Neural cell (in vitro differentiated cells): ENCODE measurements around the gene ITGA3.

Experiments
- EZH2 ChIP-seq: fragments of 200-600, 300-800 bp; shearing (Covaris generic), sonication (generic); IDR thresholded peaks from 2 replicates; pipeline ENCODE4 v1.6.1; 2014; ENCODE audit warnings: antibody characterized with exemption, low read length, borderline replicate concordance, mild to moderate bottlenecking; ENCODE audit not compliant: insufficient read depth, poor library complexity, severe bottlenecking
- TF ChIP-seq, protein P1 (sequence below): fragments of 450-650 bp; IDR thresholded peaks from 2 replicates; pipeline ENCODE4 v1.5.1; 2014; ENCODE audit warnings: antibody characterized with exemption, mild to moderate bottlenecking, moderate library complexity; ENCODE audit not compliant: poor library complexity, severe bottlenecking
- TF ChIP-seq, protein P2 (sequence below): IDR thresholded peaks from 2 replicates; pipeline ENCODE4 v1.6.1; 2012; ENCODE audit warnings: borderline replicate concordance

- no peak for TF ChIP-seq EZH2
- TF ChIP-seq, protein P1, sequence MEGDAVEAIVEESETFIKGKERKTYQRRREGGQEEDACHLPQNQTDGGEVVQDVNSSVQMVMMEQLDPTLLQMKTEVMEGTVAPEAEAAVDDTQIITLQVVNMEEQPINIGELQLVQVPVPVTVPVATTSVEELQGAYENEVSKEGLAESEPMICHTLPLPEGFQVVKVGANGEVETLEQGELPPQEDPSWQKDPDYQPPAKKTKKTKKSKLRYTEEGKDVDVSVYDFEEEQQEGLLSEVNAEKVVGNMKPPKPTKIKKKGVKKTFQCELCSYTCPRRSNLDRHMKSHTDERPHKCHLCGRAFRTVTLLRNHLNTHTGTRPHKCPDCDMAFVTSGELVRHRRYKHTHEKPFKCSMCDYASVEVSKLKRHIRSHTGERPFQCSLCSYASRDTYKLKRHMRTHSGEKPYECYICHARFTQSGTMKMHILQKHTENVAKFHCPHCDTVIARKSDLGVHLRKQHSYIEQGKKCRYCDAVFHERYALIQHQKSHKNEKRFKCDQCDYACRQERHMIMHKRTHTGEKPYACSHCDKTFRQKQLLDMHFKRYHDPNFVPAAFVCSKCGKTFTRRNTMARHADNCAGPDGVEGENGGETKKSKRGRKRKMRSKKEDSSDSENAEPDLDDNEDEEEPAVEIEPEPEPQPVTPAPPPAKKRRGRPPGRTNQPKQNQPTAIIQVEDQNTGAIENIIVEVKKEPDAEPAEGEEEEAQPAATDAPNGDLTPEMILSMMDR: no peak
- TF ChIP-seq, protein P2, sequence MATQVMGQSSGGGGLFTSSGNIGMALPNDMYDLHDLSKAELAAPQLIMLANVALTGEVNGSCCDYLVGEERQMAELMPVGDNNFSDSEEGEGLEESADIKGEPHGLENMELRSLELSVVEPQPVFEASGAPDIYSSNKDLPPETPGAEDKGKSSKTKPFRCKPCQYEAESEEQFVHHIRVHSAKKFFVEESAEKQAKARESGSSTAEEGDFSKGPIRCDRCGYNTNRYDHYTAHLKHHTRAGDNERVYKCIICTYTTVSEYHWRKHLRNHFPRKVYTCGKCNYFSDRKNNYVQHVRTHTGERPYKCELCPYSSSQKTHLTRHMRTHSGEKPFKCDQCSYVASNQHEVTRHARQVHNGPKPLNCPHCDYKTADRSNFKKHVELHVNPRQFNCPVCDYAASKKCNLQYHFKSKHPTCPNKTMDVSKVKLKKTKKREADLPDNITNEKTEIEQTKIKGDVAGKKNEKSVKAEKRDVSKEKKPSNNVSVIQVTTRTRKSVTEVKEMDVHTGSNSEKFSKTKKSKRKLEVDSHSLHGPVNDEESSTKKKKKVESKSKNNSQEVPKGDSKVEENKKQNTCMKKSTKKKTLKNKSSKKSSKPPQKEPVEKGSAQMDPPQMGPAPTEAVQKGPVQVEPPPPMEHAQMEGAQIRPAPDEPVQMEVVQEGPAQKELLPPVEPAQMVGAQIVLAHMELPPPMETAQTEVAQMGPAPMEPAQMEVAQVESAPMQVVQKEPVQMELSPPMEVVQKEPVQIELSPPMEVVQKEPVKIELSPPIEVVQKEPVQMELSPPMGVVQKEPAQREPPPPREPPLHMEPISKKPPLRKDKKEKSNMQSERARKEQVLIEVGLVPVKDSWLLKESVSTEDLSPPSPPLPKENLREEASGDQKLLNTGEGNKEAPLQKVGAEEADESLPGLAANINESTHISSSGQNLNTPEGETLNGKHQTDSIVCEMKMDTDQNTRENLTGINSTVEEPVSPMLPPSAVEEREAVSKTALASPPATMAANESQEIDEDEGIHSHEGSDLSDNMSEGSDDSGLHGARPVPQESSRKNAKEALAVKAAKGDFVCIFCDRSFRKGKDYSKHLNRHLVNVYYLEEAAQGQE: no peak
Observed at GRCh38 chr17:50065056-50065455, 9.1 kb downstream of the ITGA3 start.
